HG03469 (cell line): ENCODE results near the gene MLLT3.

Experiments used
- ATAC-seq: cut with Tn5 transposase; IDR thresholded peaks from one replicate; pipeline ENCODE4 v1.9.1; 2021; ENCODE audit warnings: mild to moderate bottlenecking, moderate library complexity, moderate number of reproducible peaks; ENCODE audit not compliant: unreplicated experiment

Gene MLLT3

GRCh38 chr9:20356403-20357036 is 265.8 kb downstream of the MLLT3 start:
- peak; percentile 38 for ATAC-seq

- no peak for ATAC-seq
Observed at GRCh38 chr9:20355022-20355421, 267.3 kb downstream of the MLLT3 start.

- peak; percentile 36 for ATAC-seq
Observed at GRCh38 chr9:20353931-20354652, 268.2 kb downstream of the MLLT3 start.

- no peak for ATAC-seq
Observed at GRCh38 chr9:20353524-20353923, 268.8 kb downstream of the MLLT3 start.

GRCh38 chr9:20352591-20352990 is 269.7 kb downstream of the MLLT3 start:
- ATAC-seq = no peak

GRCh38 chr9:20351715-20352114 is 270.6 kb downstream of the MLLT3 start:
- ATAC-seq = no peak

GRCh38 chr9:20349568-20349967 is 272.7 kb downstream of the MLLT3 start:
- no peak for ATAC-seq

- ATAC-seq = no peak
Observed at GRCh38 chr9:20343325-20343724, 279.0 kb downstream of the MLLT3 start.

GRCh38 chr9:20340511-20340861 is 281.8 kb downstream of the MLLT3 start:
- no peak for ATAC-seq

DNA sequence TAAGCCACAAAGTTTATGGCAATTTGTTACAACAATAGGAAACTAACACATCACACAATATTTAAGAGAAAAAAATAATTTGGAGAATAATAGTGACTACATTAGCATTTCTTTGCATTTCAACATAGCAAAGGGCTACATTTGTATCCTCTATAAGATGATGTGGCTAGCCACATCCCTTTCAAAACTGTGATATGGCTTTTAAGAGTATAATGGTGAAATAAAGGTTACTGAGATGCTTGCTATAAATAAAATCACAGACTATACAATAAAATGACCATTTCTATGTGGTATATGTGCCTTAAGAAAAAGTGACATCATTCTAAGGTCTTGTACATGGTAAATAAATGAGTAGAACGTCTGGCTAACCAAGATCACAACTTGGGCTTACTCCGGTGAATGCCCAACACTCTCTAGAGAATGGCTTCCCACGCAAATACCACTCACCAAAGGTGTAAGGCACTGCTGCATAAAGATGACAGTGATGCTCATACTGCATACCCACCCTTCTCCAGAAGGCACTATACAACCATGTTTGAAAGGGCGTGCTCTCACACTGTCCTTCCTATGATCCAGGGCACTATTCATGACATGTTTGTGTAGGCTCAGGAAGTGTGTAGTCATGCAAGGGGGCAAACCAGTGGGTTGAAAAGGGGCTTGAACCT is 286.5 kb downstream of the MLLT3 start:
- ATAC-seq = no peak

DNA sequence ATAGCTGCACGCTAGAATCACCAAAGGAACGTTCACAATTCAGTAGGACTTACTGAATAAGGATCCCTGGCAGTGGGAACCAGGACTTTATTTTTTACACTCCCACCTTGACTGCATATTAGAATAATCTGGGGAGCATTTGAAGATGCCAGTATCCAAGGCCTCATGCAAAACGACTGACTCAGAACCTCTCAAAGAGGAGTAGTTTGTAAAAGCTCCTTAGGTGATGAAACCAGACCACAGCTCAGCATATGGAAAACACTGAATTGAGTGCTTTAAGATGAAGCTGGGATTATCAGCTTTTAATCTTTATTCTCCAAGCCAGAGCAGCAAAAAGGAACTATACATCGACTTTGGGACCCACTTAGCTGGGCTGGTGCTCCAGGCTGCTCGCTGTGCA is 288.3 kb downstream of the MLLT3 start:
- ATAC-seq = no peak

GRCh38 chr9:20331095-20331685 is 291.1 kb downstream of the MLLT3 start:
- ATAC-seq = peak; percentile 79

- no peak for ATAC-seq
Observed at GRCh38 chr9:20330688-20331087, 291.6 kb downstream of the MLLT3 start.

DNA sequence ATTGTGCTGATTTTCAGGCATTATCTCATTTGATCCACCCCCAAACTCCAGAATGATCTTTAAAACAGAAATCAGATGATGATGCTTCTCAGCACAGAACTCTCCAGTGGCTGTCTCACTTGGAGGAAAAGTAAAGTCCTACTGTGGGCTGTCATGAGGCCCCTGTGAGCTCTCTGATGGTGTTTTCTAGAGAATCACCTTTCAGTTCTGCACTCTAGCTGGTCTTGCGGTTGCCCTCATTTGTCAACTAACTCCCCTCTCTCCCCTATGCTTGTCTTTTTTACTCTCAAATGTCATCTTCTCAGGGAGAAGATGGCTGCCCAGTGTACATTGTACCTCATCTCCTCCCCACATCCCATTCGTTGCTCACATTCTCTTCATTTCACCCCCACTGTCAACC is 295.8 kb downstream of the MLLT3 start:
- no peak for ATAC-seq

- ATAC-seq = no peak
Observed at GRCh38 chr9:20325008-20325407, 297.3 kb downstream of the MLLT3 start.

DNA sequence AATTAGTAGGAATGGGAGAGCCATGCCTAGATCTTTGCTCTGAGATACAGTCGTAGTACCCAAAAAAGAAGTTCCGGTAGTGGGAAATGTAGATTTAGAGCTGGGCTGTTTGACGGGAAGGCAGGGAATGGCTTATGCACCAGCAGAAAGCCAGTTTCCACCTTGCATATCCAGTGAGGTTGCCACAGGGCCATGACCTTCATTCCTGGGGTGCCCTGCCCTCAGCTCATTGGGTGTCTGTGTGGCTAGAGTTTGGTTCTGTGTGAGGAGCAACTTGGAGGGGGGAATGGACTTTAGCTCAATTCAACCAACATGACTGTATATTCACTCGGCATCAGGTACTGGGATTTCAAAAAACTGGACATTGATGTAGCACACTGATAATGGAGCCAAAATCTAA is 300.1 kb downstream of the MLLT3 start:
- ATAC-seq = no peak

GRCh38 chr9:20321423-20322082 is 300.7 kb downstream of the MLLT3 start:
- ATAC-seq = no peak

- ATAC-seq = no peak
Observed at GRCh38 chr9:20320921-20321320, 301.4 kb downstream of the MLLT3 start.

DNA sequence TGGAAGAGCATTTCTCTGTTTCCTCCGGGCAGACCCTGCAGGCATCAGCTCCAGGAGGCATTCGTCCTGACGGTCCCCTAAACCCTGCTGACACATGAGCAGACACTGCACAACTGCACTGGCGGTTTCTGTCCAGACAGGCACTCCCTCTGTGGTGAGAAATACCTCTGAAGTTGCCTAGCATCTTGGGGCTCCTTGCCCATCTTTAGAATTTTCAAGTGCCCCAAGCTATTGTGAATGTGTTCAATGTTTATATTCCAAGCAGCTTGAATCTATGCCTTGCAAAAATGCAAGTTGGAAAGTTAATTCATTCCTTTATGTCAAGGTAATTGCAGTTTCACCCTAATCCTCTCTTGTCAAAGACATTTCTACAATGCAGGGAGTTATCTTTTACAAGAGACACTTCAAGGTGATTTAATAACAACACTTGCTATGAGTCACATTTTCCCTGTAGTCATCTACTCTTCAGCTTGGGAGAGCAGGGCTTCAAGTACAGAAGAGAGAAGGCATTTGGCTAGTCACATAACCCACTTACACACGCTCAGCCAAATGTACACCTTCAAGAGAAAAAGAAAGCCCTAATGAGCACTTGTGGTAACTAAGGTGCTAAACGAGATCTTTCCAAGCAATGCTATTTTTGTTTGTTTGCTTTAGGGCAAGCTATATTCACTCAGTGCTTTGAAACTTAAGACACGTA is 302.5 kb downstream of the MLLT3 start:
- ATAC-seq = no peak

DNA sequence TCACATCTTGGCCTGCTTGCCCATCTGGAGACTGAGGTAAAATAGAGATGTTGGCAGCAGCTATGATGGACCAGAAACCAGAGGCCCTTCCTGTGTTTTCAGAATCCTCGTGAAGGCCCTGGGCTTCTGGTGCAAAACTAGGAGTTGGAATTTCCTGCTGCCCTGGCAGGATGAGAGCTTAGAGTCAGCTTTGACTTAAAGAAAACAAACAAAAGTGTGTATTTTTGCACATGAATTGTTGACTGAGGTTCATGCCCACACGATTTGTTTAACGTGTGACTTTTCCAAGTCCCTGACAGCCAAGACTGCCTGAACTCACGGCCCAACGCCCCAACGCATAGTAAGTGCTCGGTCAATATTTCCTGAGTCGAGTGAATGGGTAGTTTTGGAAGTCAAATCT is 303.1 kb downstream of the MLLT3 start:
- ATAC-seq = no peak

DNA sequence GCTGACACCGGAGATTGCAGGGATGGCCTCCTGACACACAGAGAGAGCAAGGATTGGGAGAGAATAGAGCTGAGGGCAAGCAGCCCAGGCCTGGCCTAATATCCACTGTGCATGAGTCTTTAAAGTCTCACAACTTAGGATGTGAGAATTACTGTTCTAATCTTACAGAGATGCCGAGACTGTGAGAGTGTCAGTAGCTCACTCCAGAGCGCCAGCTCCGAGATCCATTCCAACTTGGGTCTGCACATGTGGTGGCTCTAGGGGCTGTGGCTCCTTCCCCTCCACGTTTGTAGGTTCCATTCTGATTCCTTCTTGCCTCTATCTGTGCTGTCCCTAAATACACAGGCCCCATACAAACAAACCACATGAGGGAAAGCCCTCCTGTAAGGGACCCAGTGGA is 304.6 kb downstream of the MLLT3 start:
- no peak for ATAC-seq
